ENCODE results near the gene NAT8L.
"Not testable (repeated sequence)": the region's sequence is repeated elsewhere in the genome, so short reads cannot be mapped to it uniquely, and the experiment has no call there.

NAT8L gene, protein sequence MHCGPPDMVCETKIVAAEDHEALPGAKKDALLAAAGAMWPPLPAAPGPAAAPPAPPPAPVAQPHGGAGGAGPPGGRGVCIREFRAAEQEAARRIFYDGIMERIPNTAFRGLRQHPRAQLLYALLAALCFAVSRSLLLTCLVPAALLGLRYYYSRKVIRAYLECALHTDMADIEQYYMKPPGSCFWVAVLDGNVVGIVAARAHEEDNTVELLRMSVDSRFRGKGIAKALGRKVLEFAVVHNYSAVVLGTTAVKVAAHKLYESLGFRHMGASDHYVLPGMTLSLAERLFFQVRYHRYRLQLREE

DNA sequence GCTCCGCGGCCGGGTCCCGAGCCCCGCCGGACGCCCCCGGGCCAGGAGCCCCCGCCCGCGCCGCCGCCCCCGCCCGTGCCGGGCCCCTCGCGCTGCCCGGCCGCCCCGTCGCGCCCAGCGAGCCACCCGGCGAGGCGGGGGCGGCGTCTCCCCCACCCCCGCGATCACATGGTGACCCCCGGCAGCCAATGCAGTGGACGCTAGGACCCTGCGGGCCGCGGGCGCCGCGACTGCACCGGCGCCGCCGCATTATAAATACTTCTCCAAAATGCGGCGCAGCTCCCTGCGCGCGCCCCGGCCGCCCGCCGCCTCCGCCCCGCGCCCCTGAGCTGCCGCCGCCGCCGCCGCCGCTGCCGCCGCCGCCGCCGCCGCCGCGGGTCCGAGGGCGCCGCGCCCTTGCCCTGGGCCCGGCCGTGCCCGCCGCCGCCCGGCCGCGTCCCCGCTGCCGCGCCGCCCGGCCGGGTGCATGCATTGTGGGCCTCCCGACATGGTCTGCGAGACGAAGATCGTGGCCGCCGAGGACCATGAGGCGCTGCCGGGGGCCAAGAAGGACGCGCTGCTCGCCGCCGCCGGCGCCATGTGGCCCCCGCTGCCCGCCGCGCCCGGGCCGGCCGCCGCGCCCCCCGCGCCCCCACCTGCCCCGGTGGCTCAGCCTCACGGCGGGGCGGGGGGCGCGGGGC lies at the start of gene NAT8L:
Gene NAT8L (plus strand): TSS at position 282 of the 680 bp plus-strand sequence. CDS start 185 bp downstream, at position 467.
- no peak for DNase-seq (ENCODE audit: low read depth in 2 of 2)

DNA sequence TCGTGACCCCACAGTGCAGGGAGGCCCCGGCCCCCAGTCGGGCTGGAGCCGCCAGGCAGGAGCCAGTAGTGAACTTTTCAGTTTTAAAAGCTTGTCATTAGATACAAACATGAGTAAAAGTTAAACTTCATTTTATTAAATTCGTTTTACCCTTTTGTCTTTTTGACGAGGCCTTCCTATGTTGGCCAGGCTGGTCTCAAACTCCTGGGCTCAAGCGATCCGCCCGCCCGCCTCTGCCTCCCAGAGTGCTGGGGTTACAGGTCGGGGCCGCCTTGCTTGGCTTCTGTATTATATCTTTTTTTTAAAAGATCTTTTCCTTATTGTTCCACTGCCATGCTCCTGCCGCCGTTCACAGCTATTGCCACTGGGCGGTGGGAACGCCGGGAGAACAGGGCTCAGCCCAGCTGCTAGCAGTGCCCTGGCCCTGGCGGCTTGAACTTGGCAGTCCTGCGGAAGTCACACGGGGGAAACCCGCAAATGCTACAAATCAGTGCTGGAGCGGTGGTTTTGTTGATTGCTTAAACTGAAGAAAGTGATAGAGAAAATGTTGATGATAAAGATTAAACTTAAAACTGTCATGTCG lies 49.4 kb upstream of the NAT8L start:
- peak; percentile 14 to 22 for DNase-seq (ENCODE audit: low read depth in 2 of 2)

DNA sequence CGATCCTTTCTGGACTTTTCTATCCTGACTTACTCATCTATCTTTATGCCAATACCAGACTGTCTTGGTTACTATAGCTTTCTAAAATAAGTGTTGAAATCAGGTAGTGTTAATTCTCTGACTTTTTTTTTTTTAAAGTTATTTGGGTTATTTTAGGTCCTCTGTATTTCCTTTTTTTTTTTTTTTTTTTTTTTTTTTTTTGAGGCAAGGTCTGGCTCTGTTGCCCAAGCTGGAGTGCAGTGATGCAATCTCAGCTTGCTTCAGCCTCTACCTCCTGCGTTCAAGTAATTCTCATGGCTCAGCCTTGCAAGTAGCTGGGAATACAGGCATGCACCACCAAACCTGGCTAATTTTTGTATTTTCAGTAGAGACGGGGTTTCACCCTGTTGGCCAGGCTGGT lies 47.5 kb upstream of the NAT8L start:
- DNase-seq (ENCODE audit: low read depth in 2 of 2), result no peak

DNA sequence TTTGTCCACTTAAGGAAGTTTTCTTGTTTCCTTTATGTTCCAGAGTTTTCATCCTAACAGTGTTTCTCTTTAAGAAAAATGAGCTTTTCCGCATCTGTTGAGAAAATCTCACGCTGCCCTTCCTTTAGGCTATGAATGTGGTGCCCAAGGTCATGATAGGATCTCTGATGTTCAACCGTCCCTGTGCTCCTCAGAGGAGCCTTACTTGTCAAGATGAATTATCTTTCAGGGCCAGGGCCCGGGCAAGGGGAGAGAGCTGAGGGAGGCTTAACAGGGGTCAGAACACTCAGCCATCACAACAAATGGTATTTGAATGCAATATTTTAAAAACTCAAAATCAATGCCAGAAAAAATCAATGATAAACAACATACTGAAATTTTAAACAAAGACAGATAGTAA lies 44.1 kb upstream of the NAT8L start:
- DNase-seq (ENCODE audit: low read depth in 2 of 2), result no peak

DNA sequence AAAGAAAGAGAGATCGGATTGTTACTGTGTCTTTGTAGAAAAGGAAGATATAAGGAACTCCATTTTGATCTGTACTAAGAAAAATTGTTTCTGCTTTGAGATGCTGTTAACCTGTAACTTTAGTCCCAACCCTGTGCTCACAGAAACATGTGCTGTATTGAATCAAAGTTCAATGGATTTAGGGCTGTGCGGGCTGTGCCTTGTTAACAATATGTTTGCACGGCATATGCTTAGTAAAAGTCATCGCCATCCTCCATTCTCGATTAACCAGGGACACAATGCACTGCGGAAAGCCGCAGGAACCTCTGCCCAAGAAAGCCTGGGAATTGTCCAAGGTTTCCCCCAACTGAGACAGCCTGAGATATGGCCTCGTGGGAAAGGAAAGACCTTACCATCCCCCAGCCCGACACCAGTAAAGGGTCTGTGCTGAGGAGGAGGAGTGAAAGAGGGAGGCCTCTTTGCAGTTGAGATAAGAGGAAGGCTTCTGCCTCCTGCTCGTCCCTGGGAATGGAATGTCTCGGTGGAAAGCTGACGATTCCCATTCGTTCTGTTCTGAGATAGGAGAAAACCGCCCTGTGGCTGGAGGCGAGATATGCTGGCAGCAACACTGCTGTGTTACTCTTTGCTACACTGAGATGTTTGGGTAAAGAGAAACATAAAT lies 37.6 kb upstream of the NAT8L start:
- DNase-seq (ENCODE audit: low read depth in 2 of 2), result not testable (repeated sequence)

DNA sequence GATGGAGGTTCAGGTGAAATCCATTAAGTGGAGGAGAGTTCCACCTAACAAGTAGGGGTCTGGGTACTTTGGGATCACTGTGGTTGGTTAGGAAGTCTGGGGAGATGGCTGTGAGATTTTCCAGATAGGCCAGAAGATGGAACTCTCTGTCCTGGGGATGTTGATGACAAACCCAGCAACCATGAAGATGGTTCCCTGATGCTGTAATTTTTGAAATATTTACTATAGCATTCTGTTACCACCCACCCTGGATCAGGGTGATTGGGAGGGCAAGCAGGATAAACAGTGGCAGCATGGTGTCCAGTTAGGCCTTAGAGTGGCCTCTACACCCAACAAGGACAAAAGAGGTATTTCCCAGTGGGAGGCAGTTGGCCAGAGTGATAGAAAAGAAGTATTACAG lies 34.4 kb upstream of the NAT8L start:
- DNase-seq (ENCODE audit: low read depth in 2 of 2), result no peak

DNA sequence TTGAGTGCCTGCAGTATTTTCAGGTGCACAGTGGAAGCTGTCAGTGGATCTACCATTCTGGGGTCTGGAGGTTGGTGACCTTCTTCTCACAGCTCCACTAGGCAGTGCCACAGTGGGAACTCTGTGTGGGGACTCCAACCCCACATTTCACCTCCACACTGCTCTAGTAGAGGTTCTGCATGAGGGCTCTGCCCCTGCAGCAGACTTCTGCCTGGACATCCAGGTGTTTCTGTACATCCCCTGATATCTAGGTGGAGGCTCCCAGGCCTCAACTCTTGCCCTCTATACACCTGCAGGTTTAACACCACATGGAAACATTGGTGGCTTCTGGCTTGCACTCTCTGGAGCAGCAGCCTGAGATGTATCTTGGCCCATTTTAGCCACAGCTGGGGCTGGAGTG lies 33.3 kb upstream of the NAT8L start:
- DNase-seq (ENCODE audit: low read depth in 2 of 2), result no peak

DNA sequence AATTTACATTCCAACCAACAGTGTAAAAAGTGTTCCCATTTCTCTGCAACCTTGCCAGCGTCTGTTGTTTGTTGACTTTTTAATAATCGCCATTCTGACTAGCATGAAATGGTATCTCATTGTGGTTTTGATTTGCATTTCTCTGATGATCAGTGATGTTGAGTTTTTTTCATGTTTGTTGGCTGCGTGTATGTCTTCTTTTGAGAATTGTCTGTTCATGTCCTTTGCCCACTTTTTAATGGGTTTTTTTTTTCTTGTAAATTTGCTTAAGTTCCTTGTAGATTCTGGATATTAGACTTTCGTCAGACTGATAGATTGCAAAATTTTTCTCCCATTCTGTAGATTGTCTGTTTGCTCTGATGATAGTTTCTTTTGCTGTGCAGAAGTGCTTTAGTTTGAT lies 32.0 kb upstream of the NAT8L start:
- not testable (repeated sequence) for DNase-seq (ENCODE audit: low read depth in 2 of 2)

DNA sequence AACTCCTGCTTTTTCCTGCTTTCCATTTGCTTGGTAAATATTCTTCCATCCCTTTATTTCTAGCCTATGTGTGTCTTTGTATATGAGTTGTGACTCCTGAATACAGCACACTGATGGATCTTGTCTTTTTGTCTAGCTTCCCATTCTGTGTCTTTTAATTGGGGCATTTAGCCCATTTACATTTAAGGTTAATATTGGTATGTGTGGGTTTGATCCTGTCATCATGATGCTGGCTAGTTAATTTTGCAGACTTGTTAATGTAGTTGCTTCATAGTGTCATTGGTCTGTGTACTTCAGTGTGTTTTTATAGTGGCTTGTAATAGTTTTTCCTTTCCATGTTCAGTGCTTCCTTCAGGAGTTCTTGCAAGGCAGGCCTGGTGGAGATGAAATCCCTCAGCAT lies 28.0 kb upstream of the NAT8L start:
- not testable (repeated sequence) for DNase-seq (ENCODE audit: low read depth in 2 of 2)

DNA sequence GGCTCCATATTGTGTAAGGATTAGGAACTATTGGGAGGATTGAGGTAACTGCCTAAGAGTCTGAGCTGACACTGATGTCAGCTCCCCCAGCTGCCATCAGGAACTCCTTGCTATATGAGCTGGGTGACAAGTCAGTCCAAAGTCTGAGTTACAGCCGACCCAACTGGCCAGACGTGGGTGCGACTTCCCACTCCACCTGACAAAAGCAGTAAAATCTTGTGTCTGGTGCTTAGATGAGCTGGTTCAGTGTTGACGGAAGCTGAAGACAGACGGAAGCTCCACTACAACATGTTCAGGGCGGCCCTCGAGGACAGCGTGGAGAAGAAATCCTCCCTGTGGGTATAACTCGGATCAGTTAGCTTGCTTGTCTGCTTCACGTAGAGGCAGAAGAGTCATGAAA lies 22.8 kb upstream of the NAT8L start:
- DNase-seq (ENCODE audit: low read depth in 2 of 2), result no peak

DNA sequence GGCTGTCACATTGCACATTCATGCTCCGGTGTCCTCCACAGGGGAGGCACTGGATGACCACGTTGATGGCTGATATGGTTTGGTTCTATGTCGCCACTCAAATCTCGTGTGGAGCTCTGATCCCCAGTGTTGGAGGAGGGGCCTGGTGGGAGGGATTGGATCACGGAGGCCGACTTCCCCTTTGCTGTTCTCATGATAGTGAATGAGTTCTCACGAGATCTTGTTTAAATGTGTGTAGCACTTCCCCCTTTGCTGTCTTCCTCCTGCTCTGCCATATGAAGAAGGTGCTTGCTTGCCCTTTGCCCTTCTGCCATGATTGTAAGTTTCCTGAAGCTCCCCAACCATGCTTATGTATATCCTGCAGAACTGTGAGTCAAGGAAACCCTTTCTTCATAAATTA lies 22.3 kb upstream of the NAT8L start:
- no peak for DNase-seq (ENCODE audit: low read depth in 2 of 2)

DNA sequence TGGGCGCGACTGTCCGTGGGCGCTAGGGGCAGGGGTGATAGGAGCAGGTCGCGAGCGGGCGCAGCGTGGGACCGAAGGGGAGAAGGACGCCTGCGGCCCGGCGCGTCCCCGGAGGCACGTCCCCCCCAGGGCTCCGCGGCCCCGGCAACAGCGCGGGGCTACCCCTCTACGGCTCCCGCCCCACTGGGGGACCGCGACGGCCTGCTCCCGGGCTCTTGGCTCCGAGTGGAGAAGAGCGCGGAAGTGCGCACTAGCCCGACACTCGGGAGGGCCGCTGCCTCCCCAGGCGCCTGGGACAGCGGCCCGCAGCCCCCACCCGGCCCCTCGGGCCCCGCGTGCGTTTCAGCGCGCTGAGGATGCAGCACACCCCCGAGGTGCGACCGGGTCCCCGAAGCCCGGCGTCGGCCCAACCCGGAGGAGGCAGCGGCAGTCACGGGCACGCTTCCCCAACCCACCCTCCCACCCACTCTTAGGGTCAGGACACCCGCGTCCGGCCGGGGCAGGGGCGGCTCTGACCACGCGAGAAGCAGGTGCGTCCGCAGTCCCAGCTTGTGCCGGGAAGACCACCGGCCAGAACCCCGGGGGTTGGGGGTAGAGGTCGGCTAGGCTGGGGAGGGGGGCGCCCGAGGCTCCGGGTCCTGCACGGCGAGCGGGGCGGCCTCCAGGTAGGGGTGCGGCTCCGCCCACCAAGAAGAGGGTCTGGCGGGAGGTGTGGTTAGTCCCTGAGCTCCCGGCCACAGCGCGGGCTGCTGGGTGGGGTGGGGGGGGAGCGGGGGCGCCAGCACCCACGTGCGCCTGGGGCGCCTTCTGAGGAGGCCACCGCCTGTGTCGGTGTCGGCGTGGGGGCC lies 18.5 kb upstream of the NAT8L start:
- DNase-seq (ENCODE audit: low read depth in 2 of 2), result no peak

DNA sequence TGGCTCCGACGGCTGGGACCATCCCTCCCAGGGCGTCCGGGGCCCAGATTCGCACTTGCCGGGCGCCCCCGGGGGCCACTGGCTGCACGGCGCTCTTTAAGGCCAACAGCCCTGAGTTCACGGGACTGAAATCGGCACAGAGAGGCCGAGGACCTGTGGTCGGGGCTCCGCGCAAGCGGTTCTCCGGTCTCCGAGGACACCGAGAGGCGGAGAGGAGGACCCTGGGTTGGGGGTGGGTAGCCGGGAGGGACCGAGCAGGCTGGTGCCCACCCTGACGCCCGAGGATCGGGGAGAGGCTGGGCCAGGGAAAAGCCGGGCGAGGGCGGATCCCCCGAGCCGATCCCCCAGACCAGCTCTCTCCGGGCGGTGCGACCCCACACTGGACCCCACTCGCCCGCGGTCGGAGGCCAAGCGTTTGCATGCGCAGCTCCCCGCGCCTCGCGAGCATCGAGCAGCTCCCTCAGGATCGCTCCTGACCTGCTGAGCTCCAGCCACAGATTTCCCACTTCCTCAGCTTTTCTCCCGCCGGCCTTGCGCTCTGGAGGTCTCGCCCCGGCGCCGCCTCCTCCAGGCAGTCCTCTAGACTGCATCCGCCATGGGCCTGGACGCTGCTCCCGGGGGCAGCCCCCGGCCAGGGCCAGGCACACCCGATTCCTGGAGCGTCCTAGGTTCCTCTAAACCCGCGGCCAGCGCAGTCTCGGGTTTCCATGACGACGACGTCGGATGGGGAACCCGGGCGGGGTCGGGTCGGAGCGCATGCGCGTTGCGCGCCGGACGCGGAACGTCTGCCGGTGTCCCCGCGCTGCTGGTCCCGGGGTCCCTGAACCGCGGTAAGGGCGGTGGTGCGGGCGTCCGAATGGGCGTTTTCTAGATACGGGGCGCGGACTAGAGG lies 17.6 kb upstream of the NAT8L start:
- peak; percentile 83 to 88 for DNase-seq (ENCODE audit: low read depth in 2 of 2)

DNA sequence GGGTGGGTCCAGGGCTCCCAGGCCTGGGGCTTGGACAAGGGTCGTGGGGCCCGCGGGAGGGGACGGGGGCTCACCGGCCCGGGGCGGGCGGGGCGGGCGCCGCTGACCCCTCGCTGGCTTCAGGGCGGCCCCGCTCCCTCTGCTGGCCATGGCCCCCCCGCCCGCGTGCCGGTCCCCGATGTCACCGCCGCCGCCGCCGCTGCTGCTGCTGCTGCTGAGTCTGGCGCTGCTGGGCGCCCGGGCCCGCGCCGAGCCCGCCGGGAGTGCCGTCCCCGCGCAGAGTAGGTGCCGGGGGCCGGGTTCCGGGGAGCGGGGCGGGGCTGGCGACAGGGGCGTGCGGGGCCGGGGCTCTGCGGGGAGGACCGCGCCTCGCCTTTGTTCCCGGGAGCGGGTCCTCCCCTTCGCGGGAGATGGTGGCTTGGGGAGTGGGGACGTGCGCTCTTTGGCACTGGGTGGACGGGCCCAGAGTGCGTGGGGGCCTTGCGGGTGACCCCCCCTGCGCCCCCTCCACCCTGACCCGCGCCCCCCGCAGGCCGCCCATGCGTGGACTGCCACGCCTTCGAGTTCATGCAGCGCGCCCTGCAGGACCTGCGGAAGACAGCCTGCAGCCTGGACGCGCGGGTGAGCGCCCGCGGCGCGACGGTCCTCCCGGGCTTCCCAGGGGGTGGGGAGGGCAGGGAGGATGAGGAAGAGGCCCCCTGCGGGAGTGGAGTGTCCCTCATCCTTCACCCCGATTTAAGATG lies 16.8 kb upstream of the NAT8L start:
- DNase-seq (ENCODE audit: low read depth in 2 of 2), result no peak

DNA sequence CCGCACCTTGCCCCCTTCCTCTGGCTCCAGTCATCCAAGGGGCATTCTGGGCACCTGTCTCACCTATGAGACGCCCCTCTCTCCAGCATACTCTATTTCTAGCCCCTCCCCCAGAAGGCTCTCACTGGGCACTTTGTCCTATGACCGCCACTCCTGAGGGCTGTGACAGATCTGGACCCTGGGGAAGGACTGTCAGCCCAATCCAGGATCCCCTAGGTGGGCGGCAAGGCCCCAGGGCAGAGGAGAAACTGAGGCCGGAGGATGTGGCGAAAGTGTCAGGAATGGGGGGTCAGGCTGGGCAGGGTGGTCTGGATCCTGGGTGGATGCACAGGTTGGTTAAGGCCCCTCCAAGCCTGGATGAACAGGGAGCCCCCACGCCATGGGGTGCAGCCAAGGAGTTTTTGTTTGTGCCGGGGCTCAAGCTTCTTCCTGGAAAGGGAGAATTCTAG lies 16.2 kb upstream of the NAT8L start:
- no peak for DNase-seq (ENCODE audit: low read depth in 2 of 2)

DNA sequence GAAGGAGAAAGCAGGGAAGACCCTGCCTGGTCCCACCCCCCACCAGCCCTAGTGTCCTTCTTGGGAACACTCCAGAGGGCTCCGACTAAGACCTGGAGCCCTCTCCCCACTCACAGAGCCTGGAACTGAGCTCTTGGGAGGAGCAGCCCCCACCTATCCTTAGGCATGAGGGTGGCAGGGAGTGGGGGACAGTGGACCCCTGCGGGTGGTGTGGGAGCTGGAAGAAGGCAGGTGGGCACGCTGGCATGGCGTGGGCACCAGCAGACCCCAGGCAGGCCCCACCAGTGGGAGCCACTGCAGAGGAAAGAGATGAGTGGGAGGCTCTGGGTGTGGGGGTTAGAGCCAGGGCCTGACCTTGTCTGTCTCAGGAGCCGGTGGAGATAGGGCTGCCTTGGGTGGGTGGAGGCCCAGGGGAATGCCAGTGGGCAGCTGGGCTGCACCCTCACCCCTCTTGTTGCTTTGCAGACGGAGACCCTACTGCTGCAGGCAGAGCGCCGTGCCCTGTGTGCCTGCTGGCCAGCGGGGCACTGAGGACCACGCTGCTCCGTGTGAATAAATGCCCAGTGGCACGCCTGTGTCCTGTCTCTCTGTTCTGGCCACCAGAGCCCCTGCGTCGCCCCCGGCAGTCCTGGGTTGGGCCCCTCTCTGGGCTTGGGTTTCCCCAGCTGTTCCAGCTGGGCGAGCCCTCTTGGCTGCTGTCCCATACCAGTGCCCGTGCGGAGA lies 15.6 kb upstream of the NAT8L start:
- DNase-seq (ENCODE audit: low read depth in 2 of 2), result no peak

DNA sequence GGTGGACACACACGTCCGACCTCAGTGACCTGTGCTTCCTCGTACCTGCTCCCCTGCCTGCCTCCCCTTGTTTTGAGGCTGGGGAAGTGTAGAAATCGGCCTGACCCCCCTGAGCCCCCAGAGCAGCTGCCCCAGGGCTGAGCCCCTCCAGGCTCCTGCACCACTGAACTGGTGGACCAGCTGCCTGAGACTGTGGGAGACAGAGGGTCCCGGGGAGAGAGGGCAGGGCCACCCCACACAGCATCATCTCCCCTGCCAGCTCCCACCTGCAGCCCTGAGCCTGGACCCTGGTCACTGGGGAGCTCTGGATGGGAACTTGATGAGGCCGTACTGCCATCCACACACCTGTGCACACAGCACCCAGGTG lies 15.0 kb upstream of the NAT8L start:
- DNase-seq (ENCODE audit: low read depth in 2 of 2), result no peak

DNA sequence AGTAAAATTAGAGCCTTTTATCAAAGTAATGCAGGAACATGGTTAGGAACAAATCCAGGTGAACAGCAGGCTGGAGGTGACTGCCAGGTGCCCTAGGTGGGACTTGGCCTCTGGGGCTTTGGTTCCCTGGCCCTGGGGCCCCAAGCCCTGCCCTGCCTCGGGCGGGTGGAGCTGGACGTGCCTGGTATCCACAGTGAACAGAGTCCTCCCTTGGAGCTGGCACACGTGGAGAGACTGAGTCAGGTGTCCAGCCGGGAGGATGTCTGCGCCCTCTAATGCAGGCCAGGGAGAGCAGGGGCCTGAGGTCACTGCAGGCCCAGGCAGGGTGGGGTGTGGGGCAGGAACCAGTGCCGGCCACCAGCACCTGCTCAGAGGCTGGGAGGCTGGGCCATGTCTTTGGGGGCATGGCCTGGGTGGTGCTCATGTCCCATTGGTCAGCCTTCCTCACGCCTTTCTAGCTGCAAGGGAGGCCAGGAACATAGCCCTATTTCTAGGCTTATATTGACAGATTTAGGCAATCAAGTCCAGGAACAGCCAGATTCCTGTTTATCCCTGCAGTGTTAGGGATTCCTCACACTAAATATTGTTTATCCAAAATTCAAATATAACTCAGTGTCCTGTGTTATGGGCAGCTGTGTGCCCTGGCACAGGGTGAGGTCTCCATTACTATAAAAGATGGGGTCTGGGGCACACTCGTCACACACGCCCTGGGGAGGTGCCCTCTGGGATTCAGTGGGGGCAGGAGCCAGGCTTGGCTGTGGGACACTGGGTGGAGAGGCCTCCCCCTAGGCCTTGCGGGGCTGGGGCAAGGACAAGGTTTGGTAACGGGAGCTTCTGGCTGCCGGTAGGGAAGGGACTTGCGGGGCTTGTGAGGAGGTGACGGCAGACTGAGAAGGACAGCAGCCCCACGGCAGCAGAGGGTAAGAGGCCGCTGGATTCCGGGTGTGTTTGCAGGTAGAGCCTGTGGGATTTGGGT lies 14.3 kb upstream of the NAT8L start:
- DNase-seq (ENCODE audit: low read depth in 2 of 2), result no peak
